ENCODE measurements around the gene DEGS1. TPM values are rescaled to one million over a fixed set of nuclear protein-coding genes. Genes with fewer than 3 reads are reported as not detected.

DEGS1 gene
- total and polyA plus RNA-seq, 2 experiments from 2014 or later = 36.4 to 98.2 TPM

DNA sequence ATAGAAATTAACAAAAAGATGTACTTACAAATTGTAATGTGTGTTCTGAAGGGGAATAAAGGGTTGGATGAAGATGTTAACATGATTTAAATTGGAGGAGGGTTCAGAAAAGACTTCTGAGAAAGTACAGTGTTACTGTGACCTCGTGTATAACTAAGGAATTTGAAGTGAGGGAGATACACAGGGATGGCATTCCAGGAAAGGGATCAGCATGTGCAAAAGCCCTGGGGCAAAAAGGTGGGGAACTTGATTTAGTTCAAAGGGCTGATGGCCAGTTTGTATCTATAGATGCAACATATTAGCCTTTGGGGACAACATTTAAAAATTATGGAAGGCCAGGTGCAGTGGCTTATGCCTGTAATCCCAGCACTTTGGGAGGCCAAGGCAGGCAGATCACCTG, 33.3 kb upstream of the DEGS1 start:
- H3K9me3 ChIP-seq (ENCODE audit: low read depth) = no peaks in the 10 kb centered on the region
- peaks cover 11% of the 10 kb centered on the region for H3K36me3 ChIP-seq
- no peaks in the 10 kb centered on the region for H3K27me3 ChIP-seq
- no peak overlapping the region for H3K27ac ChIP-seq
- no peaks in the 10 kb centered on the region for H3K4me1 ChIP-seq (ENCODE audit: low read depth)
- no peak overlapping the region for H3K4me3 ChIP-seq
- TF ChIP-seq, protein P1, sequence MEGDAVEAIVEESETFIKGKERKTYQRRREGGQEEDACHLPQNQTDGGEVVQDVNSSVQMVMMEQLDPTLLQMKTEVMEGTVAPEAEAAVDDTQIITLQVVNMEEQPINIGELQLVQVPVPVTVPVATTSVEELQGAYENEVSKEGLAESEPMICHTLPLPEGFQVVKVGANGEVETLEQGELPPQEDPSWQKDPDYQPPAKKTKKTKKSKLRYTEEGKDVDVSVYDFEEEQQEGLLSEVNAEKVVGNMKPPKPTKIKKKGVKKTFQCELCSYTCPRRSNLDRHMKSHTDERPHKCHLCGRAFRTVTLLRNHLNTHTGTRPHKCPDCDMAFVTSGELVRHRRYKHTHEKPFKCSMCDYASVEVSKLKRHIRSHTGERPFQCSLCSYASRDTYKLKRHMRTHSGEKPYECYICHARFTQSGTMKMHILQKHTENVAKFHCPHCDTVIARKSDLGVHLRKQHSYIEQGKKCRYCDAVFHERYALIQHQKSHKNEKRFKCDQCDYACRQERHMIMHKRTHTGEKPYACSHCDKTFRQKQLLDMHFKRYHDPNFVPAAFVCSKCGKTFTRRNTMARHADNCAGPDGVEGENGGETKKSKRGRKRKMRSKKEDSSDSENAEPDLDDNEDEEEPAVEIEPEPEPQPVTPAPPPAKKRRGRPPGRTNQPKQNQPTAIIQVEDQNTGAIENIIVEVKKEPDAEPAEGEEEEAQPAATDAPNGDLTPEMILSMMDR (IDR thresholded peaks at IDR 0.05; ENCODE audit: low read depth, low read length) = no peak
- no peak for DNase-seq (ENCODE audit: low read depth in 1 of 2, low spot score in 1 of 2)

DNA sequence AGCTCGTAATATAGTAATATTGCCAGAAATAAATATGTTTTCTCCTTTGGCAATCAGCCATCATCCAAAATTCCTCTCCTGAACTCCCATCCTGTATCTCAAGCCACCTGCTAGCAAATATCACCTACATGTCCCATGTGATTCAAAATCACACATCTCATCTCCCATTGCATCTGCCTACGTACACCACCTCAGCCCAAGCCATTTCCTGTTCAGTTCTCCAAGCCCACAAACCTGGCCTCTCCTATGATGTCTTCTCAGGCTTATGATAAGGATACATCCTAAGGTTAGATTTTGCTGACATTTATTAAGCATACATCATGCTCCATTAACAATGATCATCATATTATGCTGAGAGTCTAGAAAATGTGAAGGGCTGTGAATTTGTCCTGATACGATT, 31.9 kb upstream of the DEGS1 start:
- no peaks in the 10 kb centered on the region for H3K27me3 ChIP-seq
- peaks cover 10% of the 10 kb centered on the region for H3K36me3 ChIP-seq
- H3K4me3 ChIP-seq = no peak overlapping the region
- H3K4me1 ChIP-seq (ENCODE audit: low read depth) = no peaks in the 10 kb centered on the region
- no peak for DNase-seq (ENCODE audit: low read depth in 1 of 2, low spot score in 1 of 2)
- H3K27ac ChIP-seq = no peak overlapping the region
- no peaks in the 10 kb centered on the region for H3K9me3 ChIP-seq (ENCODE audit: low read depth)
- TF ChIP-seq, protein P1 (IDR thresholded peaks at IDR 0.05; ENCODE audit: low read depth, low read length) = no peak

DNA sequence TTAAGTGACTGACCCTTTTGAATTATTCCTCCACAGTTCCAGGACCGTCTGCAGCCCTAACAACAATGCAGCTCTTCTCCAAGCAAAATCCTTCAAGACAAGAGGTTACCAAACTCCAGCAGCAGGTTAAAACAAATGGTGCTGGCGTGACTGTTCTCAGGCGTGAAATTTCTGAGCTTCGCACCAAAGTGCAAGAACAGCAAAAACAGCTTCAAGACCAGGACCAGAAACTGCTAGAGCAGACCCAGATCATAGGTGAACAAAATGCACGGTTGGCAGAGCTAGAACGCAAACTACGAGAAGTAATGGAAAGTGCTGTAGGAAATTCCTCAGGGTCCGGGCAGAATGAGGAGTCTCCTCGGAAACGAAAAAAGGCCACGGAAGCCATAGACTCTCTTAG, 25.7 kb upstream of the DEGS1 start:
- DNase-seq (ENCODE audit: low read depth in 1 of 2, low spot score in 1 of 2) = no peak
- Histone ChIP-seq H3K27ac (no peak overlapping the region), H3K4me1 (ENCODE audit: low read depth) (no peaks in the 10 kb centered on the region), H3K27me3 (no peaks in the 10 kb centered on the region), H3K4me3 (no peak overlapping the region), H3K9me3 (ENCODE audit: low read depth) (no peaks in the 10 kb centered on the region), H3K36me3 (peaks cover 16% of the 10 kb centered on the region)
- TF ChIP-seq, protein P1 (IDR thresholded peaks at IDR 0.05; ENCODE audit: low read depth, low read length) = no peak

DNA sequence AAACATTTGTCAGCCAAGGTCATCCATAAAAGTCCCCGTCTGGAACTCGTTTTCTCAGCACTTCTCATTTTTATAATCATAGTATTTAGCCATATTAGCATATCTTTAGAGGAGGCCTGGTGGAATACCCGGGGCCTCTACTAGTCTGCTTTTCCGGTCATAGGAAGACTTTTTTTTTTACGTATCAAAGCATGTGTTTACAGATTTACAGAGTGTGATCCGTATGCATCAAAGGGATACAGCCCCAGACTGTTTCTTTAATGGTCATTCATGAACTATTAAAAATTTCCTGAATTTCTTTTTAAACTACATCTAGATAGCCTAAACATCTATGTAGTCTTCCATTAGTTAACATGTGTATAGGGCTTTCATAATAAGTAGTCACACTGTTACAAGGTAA, 23.5 kb upstream of the DEGS1 start:
- H3K4me3 ChIP-seq = no peak overlapping the region
- DNase-seq (ENCODE audit: low read depth in 1 of 2, low spot score in 1 of 2) = no peak
- H3K27me3 ChIP-seq = no peaks in the 10 kb centered on the region
- TF ChIP-seq, protein P1 (IDR thresholded peaks at IDR 0.05; ENCODE audit: low read depth, low read length) = no peak
- peaks cover 4% of the 10 kb centered on the region for H3K4me1 ChIP-seq (ENCODE audit: low read depth)
- peaks cover 16% of the 10 kb centered on the region for H3K36me3 ChIP-seq
- no peaks in the 10 kb centered on the region for H3K9me3 ChIP-seq (ENCODE audit: low read depth)
- H3K27ac ChIP-seq = no peak overlapping the region

DNA sequence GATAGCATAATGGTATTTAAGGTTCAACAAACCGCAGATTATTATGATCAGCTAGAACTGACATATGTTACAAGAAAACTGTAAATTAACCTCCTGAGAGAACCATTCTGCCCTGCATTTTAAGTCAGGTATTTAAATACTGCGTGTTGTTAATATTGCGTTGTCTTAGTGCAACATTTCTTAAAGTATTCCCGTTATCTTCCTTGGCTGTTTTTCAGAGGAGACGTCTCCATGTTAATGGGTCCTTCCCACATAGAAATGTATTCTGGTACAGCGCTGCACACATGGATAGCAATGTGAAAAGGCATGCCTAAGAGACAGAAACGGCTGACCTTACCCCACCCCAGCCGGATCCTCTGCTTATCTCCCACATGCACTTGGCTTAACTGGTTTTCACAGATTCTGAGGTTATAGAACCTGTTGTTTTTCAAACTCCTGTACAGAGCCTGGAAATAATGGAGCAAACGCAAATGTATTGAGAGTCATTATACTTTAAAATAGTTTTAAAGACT, 22.8 kb upstream of the DEGS1 start:
- DNase-seq (ENCODE audit: low read depth in 1 of 2, low spot score in 1 of 2) = no peak
- Histone ChIP-seq H3K27ac (peak overlapping the region; percentile 34), H3K4me1 (ENCODE audit: low read depth) (peaks cover 6% of the 10 kb centered on the region), H3K9me3 (ENCODE audit: low read depth) (no peaks in the 10 kb centered on the region), H3K4me3 (no peak overlapping the region), H3K27me3 (no peaks in the 10 kb centered on the region), H3K36me3 (peaks cover 16% of the 10 kb centered on the region)
- TF ChIP-seq, protein P1 (IDR thresholded peaks at IDR 0.05; ENCODE audit: low read depth, low read length) = no peak

DNA sequence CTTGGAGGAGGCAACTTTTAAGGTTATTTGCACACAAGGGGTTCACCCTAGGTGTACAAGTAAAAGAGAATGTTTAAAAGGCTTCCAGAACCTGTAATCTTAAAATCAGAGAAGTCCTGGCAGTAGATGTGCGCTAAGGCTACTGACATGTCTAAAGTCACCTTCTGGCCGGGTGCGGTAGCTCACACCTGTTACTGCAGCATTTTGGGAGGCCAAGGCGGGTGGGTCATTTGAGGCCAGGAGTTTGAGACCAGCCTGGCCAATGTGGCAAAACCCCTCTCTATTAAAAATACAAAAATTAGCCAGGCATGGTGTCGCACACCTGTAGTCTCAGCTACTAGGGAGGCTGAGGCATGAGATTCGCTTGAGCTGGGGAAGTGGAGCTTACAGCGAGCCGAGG, 20.3 kb upstream of the DEGS1 start:
- peaks cover 5% of the 10 kb centered on the region for H3K36me3 ChIP-seq
- no peak for DNase-seq (ENCODE audit: low read depth in 1 of 2, low spot score in 1 of 2)
- no peak overlapping the region for H3K27ac ChIP-seq
- H3K27me3 ChIP-seq = no peaks in the 10 kb centered on the region
- H3K9me3 ChIP-seq (ENCODE audit: low read depth) = no peaks in the 10 kb centered on the region
- no peak overlapping the region for H3K4me3 ChIP-seq
- H3K4me1 ChIP-seq (ENCODE audit: low read depth) = peaks cover 6% of the 10 kb centered on the region
- TF ChIP-seq, protein P1 (IDR thresholded peaks at IDR 0.05; ENCODE audit: low read depth, low read length) = no peak

Measured in cardiac muscle cell (in vitro differentiated cells and primary cell).